Chondrocyte (in vitro differentiated cells): ENCODE measurements around the gene MDFIC. TPM values are rescaled to one million over a fixed set of nuclear protein-coding genes. Genes with fewer than 3 reads are reported as not detected.
A peak's percentile ranks its signal among the peaks of the same experiment; 100 is the strongest.

Experiments used
- DNase-seq: peaks from one replicate; pipeline ENCODE4 v3.0.0; 2021; ENCODE audit warnings: mixed read lengths, low spot score
- H3K27ac Mint-ChIP-seq: one replicate; pipeline ENCODE4 v1.8.0; 2021; ENCODE audit warnings: mild to moderate bottlenecking, moderate library complexity, mixed read lengths; ENCODE audit not compliant: unreplicated experiment
- H3K27me3 Mint-ChIP-seq: 2 replicates; pipeline ENCODE4 v1.8.0; 2021; ENCODE audit warnings: low read depth, mixed read lengths
- H3K36me3 Mint-ChIP-seq: 2 replicates; pipeline ENCODE4 v1.8.0; 2021; ENCODE audit warnings: low read depth, mixed read lengths
- H3K4me1 Mint-ChIP-seq: 2 replicates; pipeline ENCODE4 v1.8.0; 2021; ENCODE audit warnings: low read depth, mild to moderate bottlenecking, mixed read lengths
- H3K4me3 Mint-ChIP-seq: one replicate; pipeline ENCODE4 v1.8.0; 2021; ENCODE audit warnings: mild to moderate bottlenecking, moderate library complexity, mixed read lengths; ENCODE audit not compliant: unreplicated experiment
- H3K9me3 Mint-ChIP-seq: 2 replicates; pipeline ENCODE4 v1.8.0; 2021; ENCODE audit warnings: low read depth, mixed read lengths
- total RNA-seq: library from RNA; stranded (reverse); gene quantifications from 3 replicates; pipeline ENCODE4 v1.2.1, GENCODE V29; 2021
- TF ChIP-seq, protein P1 (sequence below): fragments of 200-600 bp; sonication (generic); IDR thresholded peaks from 2 replicates; pipeline ENCODE4 v1.5.0; 2021; ENCODE audit warnings: antibody characterized with exemption, mild to moderate bottlenecking, moderate library complexity

MDFIC gene
- total RNA-seq, 1 donor from 2014 or later, result 15.6 TPM

DNA sequence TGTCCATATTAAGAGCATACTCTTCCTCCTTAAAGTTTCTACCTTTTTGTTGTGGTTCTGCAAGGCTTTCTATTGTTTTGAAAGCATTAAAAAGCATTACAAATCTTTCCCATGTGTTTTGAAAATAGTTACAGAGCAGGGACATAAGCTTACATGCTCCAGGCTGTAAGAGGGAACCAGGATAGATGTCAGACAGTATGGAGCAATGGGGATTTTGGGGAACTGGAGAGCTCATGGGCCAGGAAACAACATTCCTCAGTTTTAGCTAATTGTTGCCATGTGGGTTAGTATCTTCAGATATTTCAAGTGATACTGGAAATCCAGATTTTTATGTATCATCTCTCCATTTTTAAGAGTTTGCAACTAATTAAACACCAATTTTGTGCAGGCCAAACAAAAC, 3.5 kb downstream of the MDFIC start:
- Mint-ChIP-seq H3K36me3 (peaks cover 2% of the 10 kb centered on the region), H3K27me3 (no peaks in the 10 kb centered on the region), H3K4me1 (peaks cover 17% of the 10 kb centered on the region), H3K9me3 (no peaks in the 10 kb centered on the region), H3K27ac (no peak overlapping the region), H3K4me3 (no peak overlapping the region)
- TF ChIP-seq, protein P1, sequence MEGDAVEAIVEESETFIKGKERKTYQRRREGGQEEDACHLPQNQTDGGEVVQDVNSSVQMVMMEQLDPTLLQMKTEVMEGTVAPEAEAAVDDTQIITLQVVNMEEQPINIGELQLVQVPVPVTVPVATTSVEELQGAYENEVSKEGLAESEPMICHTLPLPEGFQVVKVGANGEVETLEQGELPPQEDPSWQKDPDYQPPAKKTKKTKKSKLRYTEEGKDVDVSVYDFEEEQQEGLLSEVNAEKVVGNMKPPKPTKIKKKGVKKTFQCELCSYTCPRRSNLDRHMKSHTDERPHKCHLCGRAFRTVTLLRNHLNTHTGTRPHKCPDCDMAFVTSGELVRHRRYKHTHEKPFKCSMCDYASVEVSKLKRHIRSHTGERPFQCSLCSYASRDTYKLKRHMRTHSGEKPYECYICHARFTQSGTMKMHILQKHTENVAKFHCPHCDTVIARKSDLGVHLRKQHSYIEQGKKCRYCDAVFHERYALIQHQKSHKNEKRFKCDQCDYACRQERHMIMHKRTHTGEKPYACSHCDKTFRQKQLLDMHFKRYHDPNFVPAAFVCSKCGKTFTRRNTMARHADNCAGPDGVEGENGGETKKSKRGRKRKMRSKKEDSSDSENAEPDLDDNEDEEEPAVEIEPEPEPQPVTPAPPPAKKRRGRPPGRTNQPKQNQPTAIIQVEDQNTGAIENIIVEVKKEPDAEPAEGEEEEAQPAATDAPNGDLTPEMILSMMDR, result no peak
- DNase-seq, result no peak

DNA sequence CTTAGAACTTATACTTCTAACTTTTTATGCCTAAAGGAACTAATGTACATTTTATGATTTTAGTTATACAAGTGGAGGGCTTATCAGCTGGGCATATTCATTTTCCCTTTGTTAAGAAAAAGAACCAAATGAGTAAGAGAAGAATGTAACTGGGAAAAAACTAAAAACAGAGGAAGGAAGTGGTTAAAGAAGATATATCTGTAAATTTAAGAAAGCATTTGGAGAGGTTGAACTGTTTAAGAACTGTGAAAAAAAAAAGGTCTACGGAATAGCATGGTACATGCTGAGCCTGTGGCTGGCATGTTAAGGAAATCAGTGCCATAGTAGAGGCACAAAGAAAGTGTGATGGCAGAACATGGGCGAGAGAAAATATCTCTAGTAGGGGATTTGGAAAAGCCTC, 6.2 kb downstream of the MDFIC start:
- Mint-ChIP-seq H3K36me3 (peaks cover 2% of the 10 kb centered on the region), H3K27ac (peak overlapping the region; percentile 41), H3K9me3 (no peaks in the 10 kb centered on the region), H3K4me3 (no peak overlapping the region), H3K27me3 (no peaks in the 10 kb centered on the region), H3K4me1 (peaks cover 17% of the 10 kb centered on the region)
- TF ChIP-seq, protein P1, result no peak
- DNase-seq, result no peak

DNA sequence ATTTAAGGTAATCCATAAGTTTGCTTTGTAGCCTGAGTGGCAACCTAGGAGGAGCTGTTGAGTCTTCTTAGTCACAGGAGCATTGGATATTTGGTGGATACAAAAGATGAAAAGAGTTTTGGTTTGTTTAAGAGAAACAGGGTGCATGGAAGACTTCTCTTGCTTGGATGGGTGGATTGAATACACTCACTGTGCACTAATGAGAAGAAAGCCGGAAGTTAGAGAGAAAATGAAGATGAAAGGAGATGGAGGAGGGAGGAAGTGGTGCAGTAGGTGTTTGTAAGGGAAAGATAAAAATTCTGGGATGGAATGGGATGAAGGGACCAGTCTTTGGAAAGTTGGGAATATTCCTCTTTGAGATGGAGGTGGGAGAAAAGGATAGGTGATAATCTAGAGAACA, 7.7 kb downstream of the MDFIC start:
- no peaks in the 10 kb centered on the region for H3K9me3 Mint-ChIP-seq
- peaks cover 2% of the 10 kb centered on the region for H3K36me3 Mint-ChIP-seq
- no peaks in the 10 kb centered on the region for H3K27me3 Mint-ChIP-seq
- TF ChIP-seq, protein P1, result peak; percentile 36
- H3K4me3 Mint-ChIP-seq, result no peak overlapping the region
- H3K4me1 Mint-ChIP-seq, result peaks cover 4% of the 10 kb centered on the region
- no peak overlapping the region for H3K27ac Mint-ChIP-seq
- DNase-seq, result no peak

DNA sequence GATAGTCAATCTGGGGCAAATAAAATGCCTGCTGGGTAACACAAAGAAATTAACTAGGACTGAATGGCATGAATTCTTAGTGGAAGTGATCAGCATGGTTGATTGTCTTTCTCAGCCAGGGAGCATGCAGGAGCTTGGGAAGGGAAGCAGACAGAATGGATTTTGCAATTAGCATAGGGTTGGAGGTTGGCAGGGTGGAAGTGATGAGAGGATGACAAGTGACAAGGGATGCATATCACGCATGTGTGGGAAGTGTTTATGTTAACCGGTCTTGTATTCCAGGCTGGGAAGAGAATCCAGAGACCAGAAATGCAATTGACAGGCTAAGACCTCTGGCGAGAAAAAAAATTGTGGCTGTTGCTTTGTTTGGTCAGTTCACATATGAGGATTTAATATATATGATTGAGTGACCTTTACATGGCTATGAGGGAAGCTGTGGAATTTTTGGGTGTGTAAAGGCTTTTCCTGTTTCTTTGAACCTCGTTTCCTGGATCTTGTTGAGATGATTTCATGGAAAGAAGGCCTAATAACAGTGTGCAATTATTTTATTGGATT, 8.3 kb downstream of the MDFIC start:
- no peak overlapping the region for H3K4me3 Mint-ChIP-seq

DNA sequence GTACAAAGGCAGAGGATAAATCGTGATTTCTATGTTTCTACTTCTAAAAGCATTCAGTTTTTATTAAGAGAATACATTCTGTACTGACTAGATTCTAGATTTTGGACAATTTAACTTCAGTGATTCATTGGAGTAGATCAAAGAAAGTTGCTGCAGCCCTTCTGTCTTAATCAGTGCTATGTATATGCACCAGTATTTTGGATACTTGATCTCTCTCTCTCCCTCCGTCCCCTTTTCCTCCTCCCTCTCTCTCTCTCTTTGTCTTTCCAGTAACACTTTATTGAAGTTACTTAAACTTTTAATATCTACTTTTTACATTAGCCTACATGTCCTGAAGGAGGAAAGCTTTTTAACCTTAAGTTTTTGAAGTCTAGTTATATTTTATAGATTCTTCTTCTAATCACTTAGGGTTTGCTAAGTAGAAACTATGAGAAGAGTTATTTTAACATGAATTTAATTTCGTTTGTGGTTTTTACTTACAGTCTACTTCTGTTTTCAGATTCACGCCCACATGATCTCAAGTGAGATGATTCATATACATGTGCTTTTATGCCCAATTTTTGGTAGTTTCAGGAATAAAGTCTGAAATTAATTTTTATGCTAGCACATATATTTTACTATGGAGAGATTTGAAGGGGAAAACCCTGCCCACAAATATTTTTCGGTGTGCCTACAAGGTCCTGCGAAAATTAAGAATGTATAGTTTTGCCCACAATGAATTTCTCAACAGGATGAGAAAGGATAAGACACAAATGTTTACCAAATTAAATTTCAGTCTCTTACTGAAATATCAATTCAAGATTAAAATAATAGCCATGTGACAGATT, 9.1 kb downstream of the MDFIC start:
- H3K27me3 Mint-ChIP-seq, result no peaks in the 10 kb centered on the region
- DNase-seq, result no peak
- H3K36me3 Mint-ChIP-seq, result no peaks in the 10 kb centered on the region
- no peak overlapping the region for H3K27ac Mint-ChIP-seq
- H3K4me1 Mint-ChIP-seq, result peaks cover 3% of the 10 kb centered on the region
- TF ChIP-seq, protein P1, result no peak
- H3K9me3 Mint-ChIP-seq, result no peaks in the 10 kb centered on the region
- H3K4me3 Mint-ChIP-seq, result peak overlapping the region; percentile 46

More for the DNA sequence above, 8.3 kb downstream of the MDFIC start:
- peaks cover 2% of the 10 kb centered on the region for H3K36me3 Mint-ChIP-seq
- no peak overlapping the region for H3K27ac Mint-ChIP-seq
- no peaks in the 10 kb centered on the region for H3K27me3 Mint-ChIP-seq
- H3K4me1 Mint-ChIP-seq, result peaks cover 4% of the 10 kb centered on the region
- TF ChIP-seq, protein P1, result no peak
- no peak for DNase-seq
- no peaks in the 10 kb centered on the region for H3K9me3 Mint-ChIP-seq
